Amniotic epithelial cell (primary cell): ENCODE data around the gene POMZP3.
"Not testable (repeated sequence)": the region's sequence is repeated elsewhere in the genome, so short reads cannot be mapped to it uniquely, and the experiment has no call there.

Experiments
- DNase-seq: peaks from one replicate; pipeline ENCODE4 v3.0.0-alpha.2; 2010; ENCODE audit warnings: low read depth

The POMZP3 gene

GRCh38 chr7:76586585-76587315 is 40.3 kb downstream of the POMZP3 start:
- not testable (repeated sequence) for DNase-seq

- peak; percentile 73 for DNase-seq
These were observed 43.3 kb downstream of the POMZP3 start for GRCh38 chr7:76583636-76584281.

- DNase-seq: peak; percentile 85
These were observed 44.0 kb downstream of the POMZP3 start for GRCh38 chr7:76582848-76583631.

- peak; percentile 60 for DNase-seq
These were observed 51.0 kb downstream of the POMZP3 start for GRCh38 chr7:76575919-76576655.

GRCh38 chr7:76575431-76575830 is 51.6 kb downstream of the POMZP3 start:
- DNase-seq: not testable (repeated sequence)

- DNase-seq: not testable (repeated sequence)
These were observed 54.8 kb downstream of the POMZP3 start for GRCh38 chr7:76572296-76572695.

- DNase-seq: peak; percentile 45
These were observed 56.7 kb downstream of the POMZP3 start for GRCh38 chr7:76570324-76570775.

- DNase-seq: peak; percentile 45
These were observed 58.3 kb downstream of the POMZP3 start for GRCh38 chr7:76568742-76569141.

- DNase-seq: not testable (repeated sequence)
These were observed 59.3 kb downstream of the POMZP3 start for GRCh38 chr7:76567753-76568152.

GRCh38 chr7:76567311-76567710 is 59.8 kb downstream of the POMZP3 start:
- not testable (repeated sequence) for DNase-seq

- not testable (repeated sequence) for DNase-seq
These were observed 62.1 kb downstream of the POMZP3 start for GRCh38 chr7:76565001-76565400.

GRCh38 chr7:76561342-76561741 is 65.7 kb downstream of the POMZP3 start:
- not testable (repeated sequence) for DNase-seq

GRCh38 chr7:76560157-76560556 is 66.9 kb downstream of the POMZP3 start:
- peak; percentile 5 for DNase-seq
